Keratinocyte (primary cell): ENCODE data around the gene YPEL4.

Experiments
- EZH2 ChIP-seq: IDR thresholded peaks from one replicate; pipeline ENCODE4 v1.6.1; 2012; ENCODE audit warnings: inconsistent platforms, mild to moderate bottlenecking, low read length, moderate library complexity
- TF ChIP-seq, protein P1 (sequence below), 3 experiments: IDR thresholded peaks in 1 of 3; conservative IDR thresholded peaks in 1 of 3; optimal IDR thresholded peaks in 1 of 3; 2 replicates in 2 of 3; 3 replicates in 1 of 3; pipeline versions ENCODE3 to v1.5.1; 2011; ENCODE audit warnings: low read length in 3 of 3, mild to moderate bottlenecking in 3 of 3, moderate library complexity in 2 of 3, control low read depth in 1 of 3, inconsistent platforms in 1 of 3; ENCODE audit not compliant: insufficient read depth in 2 of 3; ENCODE audit errors: extremely low read depth in 1 of 3

DNA sequence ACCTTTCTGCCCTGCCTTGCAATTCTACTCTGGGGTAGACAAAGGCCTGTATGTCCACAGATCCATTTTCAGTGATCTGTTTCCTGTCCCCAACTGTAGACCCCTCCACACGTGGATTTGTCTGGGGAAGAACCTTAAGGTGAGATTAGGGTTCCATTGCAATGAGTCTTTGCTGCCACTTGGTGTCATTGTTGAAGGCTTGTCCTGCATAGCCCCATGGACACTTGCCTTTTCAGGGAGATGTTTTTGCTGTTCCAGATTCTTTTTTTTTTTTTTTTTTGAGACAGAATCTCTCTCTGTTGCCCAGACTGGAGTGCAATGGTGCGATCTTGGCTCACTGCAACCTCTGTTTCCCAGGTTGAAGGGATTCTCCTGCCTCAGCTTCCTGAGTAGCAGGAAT is 30.4 kb downstream of the YPEL4 start:
- TF ChIP-seq, protein P1, sequence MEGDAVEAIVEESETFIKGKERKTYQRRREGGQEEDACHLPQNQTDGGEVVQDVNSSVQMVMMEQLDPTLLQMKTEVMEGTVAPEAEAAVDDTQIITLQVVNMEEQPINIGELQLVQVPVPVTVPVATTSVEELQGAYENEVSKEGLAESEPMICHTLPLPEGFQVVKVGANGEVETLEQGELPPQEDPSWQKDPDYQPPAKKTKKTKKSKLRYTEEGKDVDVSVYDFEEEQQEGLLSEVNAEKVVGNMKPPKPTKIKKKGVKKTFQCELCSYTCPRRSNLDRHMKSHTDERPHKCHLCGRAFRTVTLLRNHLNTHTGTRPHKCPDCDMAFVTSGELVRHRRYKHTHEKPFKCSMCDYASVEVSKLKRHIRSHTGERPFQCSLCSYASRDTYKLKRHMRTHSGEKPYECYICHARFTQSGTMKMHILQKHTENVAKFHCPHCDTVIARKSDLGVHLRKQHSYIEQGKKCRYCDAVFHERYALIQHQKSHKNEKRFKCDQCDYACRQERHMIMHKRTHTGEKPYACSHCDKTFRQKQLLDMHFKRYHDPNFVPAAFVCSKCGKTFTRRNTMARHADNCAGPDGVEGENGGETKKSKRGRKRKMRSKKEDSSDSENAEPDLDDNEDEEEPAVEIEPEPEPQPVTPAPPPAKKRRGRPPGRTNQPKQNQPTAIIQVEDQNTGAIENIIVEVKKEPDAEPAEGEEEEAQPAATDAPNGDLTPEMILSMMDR (optimal IDR thresholded peaks at IDR 0.05 in 1 of 3, IDR thresholded peaks at IDR 0.05 in 1 of 3, conservative IDR thresholded peaks at IDR 0.05 in 1 of 3; ENCODE audit: extremely low read depth in 1 of 3, insufficient read depth in 2 of 3, low read length in 3 of 3): peak; percentile 25 to 44 (median 32)
- TF ChIP-seq EZH2: no peak
